OCI-LY7 (cell line): ENCODE data around the gene RNASEL. TPM values are rescaled to one million over a fixed set of nuclear protein-coding genes. Genes with fewer than 3 reads are reported as not detected.
"Not testable (repeated sequence)": the region's sequence is repeated elsewhere in the genome, so short reads cannot be mapped to it uniquely, and the experiment has no call there.

Experiments
- BruUV-seq: library from RNA; stranded (reverse); fragments of 400-500 nt; replicated peaks from 2 replicates; lab custom pipeline; 2021; lab: Mats Ljungman, UMichigan
- CTCF ChIA-PET: fragments of 300-600 bp; sonication (Branson Sonifier 250); formaldehyde crosslinking; loops from one replicate; lab custom pipeline; 2022; ENCODE audit warnings: antibody characterized with exemption; ENCODE audit not compliant: unreplicated experiment; lab: Charles Lee
- POLR2A ChIA-PET: fragments of 300-600 bp; sonication (Branson Sonifier 250); formaldehyde crosslinking; loops from one replicate; lab custom pipeline; 2022; ENCODE audit warnings: antibody characterized with exemption; lab: Charles Lee
- DNase-seq: peaks from one replicate; pipeline ENCODE4 v3.0.0-alpha.2; 2015; ENCODE audit warnings: low spot score
- H2AFZ ChIP-seq: fragments of 200-600 bp; sonication (generic), shearing (Covaris generic); 2 replicates; pipeline ENCODE4 v1.6.1; 2014; ENCODE audit warnings: mild to moderate bottlenecking, antibody characterized with exemption, low read length, moderate library complexity
- H3K27ac ChIP-seq: fragments of 200-600 bp; sonication (generic); 2 replicates; pipeline ENCODE4 v1.5.1; 2014; ENCODE audit warnings: mixed run types, low read depth, mild to moderate bottlenecking, moderate library complexity, low read length, inconsistent platforms; ENCODE audit not compliant: poor library complexity, severe bottlenecking
- H3K36me3 ChIP-seq: fragments of 200-600 bp; sonication (generic); 2 replicates; pipeline ENCODE4 v1.6.1; 2014; ENCODE audit warnings: mild to moderate bottlenecking, antibody characterized with exemption, low read length, moderate library complexity, mixed read lengths; ENCODE audit not compliant: insufficient read depth
- H3K4me1 ChIP-seq: fragments of 200-600 bp; sonication (generic); 2 replicates; pipeline ENCODE4 v1.5.1; 2014; ENCODE audit warnings: mild to moderate bottlenecking, low read length; ENCODE audit not compliant: insufficient read depth, poor library complexity, severe bottlenecking
- H3K4me2 ChIP-seq: fragments of 200-600 bp; sonication (generic); 2 replicates; pipeline ENCODE4 v1.6.1; 2014; ENCODE audit warnings: mild to moderate bottlenecking, low read length
- H3K4me3 ChIP-seq: fragments of 200-600 bp; sonication (generic); 2 replicates; pipeline ENCODE4 v1.5.1; 2014; ENCODE audit warnings: mild to moderate bottlenecking, low read depth, low read length; ENCODE audit not compliant: poor library complexity, severe bottlenecking
- H3K79me2 ChIP-seq: fragments of 200-600 bp; sonication (generic); 2 replicates; pipeline ENCODE4 v1.6.1; 2016; ENCODE audit warnings: low read depth, mild to moderate bottlenecking, low read length, moderate library complexity, mixed read lengths; ENCODE audit not compliant: insufficient read depth
- H3K9me2 ChIP-seq: fragments of 200-600 bp; sonication (generic); 2 replicates; pipeline ENCODE4 v1.6.1; 2016; ENCODE audit warnings: mild to moderate bottlenecking, low read length, mixed read lengths; ENCODE audit not compliant: insufficient read depth
- H3K9me3 ChIP-seq: fragments of 200-600 bp; sonication (generic); 2 replicates; pipeline ENCODE4 v1.6.1; 2014; ENCODE audit warnings: mild to moderate bottlenecking, mixed run types, low read length, mixed read lengths
- H4K20me1 ChIP-seq: fragments of 200-600 bp; sonication (generic); 2 replicates; pipeline ENCODE4 v1.6.1; 2014; ENCODE audit warnings: mild to moderate bottlenecking, antibody characterized with exemption, low read length, moderate library complexity, mixed read lengths; ENCODE audit not compliant: insufficient read depth
- EZH2phosphoT487 ChIP-seq: fragments of 200-600 bp; sonication (generic); IDR thresholded peaks from 2 replicates; pipeline ENCODE4 v1.6.1; 2018; ENCODE audit warnings: low read depth, borderline replicate concordance, mild to moderate bottlenecking, mixed run types, antibody characterized with exemption, low read length, moderate library complexity, mixed read lengths
- intact Hi-C: fragments of 100-400 bp; cut with micrococcal nuclease; formaldehyde crosslinking; loops from one replicate; pipeline ENCODE4 v1.10.0; 2022; ENCODE audit not compliant: unreplicated experiment
- total RNA-seq, 2 experiments: library from RNA; depleted of rRNA in 1 of 2; stranded (reverse); fragments of >200 nt in 1 of 2; shearing (Covaris generic) in 1 of 2; gene quantifications; 2 replicates each; pipeline ENCODE4 v1.2.3, GENCODE V29; 2014 to 2022
- TF ChIP-seq, protein P1 (sequence below): fragments of 200-600 bp; sonication (generic); conservative IDR thresholded peaks from 2 replicates; pipeline ENCODE4 v1.5.1; 2014; ENCODE audit warnings: mild to moderate bottlenecking, antibody characterized with exemption, low read length, moderate library complexity, mixed read lengths

RNASEL gene
- total RNA-seq, 2 experiments from 2014 or later = 2.2 to 4.0 TPM

DNA sequence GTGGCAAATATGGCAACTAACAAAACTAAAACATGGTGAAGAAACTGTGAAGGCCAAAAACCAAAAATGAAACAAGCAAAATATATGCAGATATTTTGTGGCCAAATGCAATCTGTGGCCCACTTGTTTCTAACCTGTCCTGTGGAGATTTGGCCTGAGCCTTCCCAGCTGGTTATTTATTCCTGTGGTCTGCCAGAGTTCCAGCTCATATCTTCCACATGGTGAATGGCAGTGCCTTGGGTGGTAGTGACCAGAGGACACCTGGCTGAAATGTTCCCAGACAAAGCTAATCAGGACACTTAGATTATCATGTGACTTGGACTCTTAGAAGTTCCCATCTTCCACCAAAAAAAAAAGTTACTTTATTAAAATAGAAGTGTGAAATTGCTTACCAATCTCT, 39.7 kb downstream of the RNASEL start:
- H3K4me2 ChIP-seq = no peak overlapping the region
- CTCF ChIA-PET = no interaction called here
- H4K20me1 ChIP-seq = no peaks in the 10 kb centered on the region
- no peak for DNase-seq
- TF ChIP-seq, protein P1, sequence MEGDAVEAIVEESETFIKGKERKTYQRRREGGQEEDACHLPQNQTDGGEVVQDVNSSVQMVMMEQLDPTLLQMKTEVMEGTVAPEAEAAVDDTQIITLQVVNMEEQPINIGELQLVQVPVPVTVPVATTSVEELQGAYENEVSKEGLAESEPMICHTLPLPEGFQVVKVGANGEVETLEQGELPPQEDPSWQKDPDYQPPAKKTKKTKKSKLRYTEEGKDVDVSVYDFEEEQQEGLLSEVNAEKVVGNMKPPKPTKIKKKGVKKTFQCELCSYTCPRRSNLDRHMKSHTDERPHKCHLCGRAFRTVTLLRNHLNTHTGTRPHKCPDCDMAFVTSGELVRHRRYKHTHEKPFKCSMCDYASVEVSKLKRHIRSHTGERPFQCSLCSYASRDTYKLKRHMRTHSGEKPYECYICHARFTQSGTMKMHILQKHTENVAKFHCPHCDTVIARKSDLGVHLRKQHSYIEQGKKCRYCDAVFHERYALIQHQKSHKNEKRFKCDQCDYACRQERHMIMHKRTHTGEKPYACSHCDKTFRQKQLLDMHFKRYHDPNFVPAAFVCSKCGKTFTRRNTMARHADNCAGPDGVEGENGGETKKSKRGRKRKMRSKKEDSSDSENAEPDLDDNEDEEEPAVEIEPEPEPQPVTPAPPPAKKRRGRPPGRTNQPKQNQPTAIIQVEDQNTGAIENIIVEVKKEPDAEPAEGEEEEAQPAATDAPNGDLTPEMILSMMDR = no peak
- no peak for TF ChIP-seq EZH2phosphoT487
- H3K36me3 ChIP-seq = no peaks in the 10 kb centered on the region
- no peaks in the 10 kb centered on the region for H3K9me3 ChIP-seq
- intact Hi-C loops = no loop called here
- no peaks in the 10 kb centered on the region for H3K79me2 ChIP-seq
- POLR2A ChIA-PET = interaction anchor here (0.8 kb wide), 1 partner anchor 20 kb away, joined by 3 read pairs; no protein-coding TSS in a partner anchor
- no peaks in the 10 kb centered on the region for H3K9me2 ChIP-seq
- H3K4me1 ChIP-seq = no peaks in the 10 kb centered on the region
- H2AFZ ChIP-seq = no peak overlapping the region
- H3K4me3 ChIP-seq = no peak overlapping the region
- BruUV-seq = no TSS peak
- no peak overlapping the region for H3K27ac ChIP-seq

DNA sequence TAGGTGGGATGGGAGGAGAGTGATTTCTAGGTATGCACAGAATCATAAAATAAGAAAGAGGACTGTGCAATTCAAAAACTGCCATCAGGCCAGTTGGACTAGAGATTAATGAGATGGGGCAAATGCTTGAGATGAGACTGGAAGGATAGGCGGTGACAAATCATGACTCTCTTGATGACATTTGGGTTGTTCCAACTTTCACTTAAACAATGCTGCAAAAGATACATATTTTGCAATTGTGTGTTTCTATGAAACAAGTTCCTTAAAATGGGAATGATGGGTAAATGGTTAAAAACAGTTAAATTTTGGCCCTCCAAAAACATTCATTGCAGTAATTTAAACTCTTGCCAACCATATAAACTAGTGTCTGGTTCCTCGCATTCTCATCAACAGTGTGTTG, 55.2 kb downstream of the RNASEL start:
- BruUV-seq = no TSS peak
- CTCF ChIA-PET = no interaction called here

DNA sequence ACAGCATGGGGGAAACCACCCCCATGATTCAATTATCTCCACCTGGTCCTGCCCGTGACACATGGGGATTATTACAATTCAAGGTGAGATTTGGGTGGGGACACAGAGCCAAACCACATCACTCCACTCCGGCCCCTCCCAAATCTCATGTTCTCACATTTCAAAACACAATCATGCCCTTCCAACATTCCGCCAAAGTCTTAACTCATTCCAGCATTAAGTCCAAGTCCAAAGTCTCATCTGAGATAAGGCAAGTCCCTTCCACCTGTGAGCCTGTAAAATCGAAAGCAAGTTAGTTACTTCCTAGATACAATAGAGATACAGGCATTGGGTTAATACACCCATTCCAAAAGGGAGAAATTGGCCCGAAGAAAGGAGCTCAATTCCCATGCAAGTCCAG, 60.9 kb downstream of the RNASEL start:
- CTCF ChIA-PET, POLR2A ChIA-PET, BruUV-seq: not testable (repeated sequence)

More for the DNA sequence above, 55.2 kb downstream of the RNASEL start:
- H3K36me3 ChIP-seq = no peaks in the 10 kb centered on the region
- no peak overlapping the region for H3K4me2 ChIP-seq
- POLR2A ChIA-PET = no interaction called here
- TF ChIP-seq, protein P1 = no peak
- no peak for TF ChIP-seq EZH2phosphoT487
- H3K27ac ChIP-seq = no peak overlapping the region
- H3K4me3 ChIP-seq = no peak overlapping the region
- no peak for DNase-seq
- H3K4me1 ChIP-seq = no peaks in the 10 kb centered on the region
- intact Hi-C loops = no loop called here
- no peaks in the 10 kb centered on the region for H3K9me3 ChIP-seq
- no peak overlapping the region for H2AFZ ChIP-seq
- no peaks in the 10 kb centered on the region for H4K20me1 ChIP-seq
- H3K9me2 ChIP-seq = no peaks in the 10 kb centered on the region
- no peaks in the 10 kb centered on the region for H3K79me2 ChIP-seq

More for the DNA sequence above, 60.9 kb downstream of the RNASEL start:
- H2AFZ ChIP-seq, H3K4me3 ChIP-seq, H3K4me2 ChIP-seq, intact Hi-C loops, H3K79me2 ChIP-seq, H4K20me1 ChIP-seq, DNase-seq, H3K36me3 ChIP-seq, H3K9me2 ChIP-seq, H3K9me3 ChIP-seq, H3K27ac ChIP-seq, H3K4me1 ChIP-seq: not testable (repeated sequence)
